ENCODE data around the gene NRIP1.

DNA sequence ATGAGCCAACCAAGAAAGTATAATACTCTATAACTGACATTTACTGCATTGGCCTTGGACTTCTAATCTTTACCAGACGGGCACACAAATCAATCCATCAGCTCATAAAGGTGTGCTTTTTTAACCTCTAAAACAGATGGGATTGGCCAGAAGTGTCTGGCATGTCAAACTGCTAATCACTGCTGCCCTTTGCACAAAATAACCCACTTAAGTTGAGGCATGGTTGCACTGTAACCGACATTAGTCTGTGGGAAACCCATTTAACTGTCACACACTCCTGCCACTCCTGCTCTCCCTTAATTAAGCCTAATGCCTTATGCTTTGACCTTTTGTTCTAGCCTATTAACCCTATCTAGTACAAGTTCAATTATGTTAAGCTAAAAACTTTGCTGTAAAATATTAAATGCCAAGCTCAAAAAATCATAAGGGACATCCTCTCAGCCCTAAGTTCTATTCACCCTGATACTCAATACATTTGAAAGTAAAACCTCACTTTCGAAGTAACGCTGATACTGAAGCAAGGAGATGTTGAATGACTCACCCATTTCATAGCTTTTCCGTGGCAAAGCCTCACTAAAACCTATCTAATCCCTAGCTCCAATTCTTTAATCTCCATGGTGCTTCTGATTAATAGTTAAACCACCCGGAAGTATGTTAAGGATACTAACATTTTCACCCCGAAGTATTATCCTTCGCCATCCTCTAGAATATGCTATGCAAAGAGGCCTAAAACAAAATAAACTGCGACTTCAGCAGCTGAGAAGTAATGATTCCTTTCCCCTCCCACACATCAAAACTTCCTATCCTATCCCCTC lies 12.9 kb downstream of the NRIP1 start:
- TF ChIP-seq, protein P1, sequence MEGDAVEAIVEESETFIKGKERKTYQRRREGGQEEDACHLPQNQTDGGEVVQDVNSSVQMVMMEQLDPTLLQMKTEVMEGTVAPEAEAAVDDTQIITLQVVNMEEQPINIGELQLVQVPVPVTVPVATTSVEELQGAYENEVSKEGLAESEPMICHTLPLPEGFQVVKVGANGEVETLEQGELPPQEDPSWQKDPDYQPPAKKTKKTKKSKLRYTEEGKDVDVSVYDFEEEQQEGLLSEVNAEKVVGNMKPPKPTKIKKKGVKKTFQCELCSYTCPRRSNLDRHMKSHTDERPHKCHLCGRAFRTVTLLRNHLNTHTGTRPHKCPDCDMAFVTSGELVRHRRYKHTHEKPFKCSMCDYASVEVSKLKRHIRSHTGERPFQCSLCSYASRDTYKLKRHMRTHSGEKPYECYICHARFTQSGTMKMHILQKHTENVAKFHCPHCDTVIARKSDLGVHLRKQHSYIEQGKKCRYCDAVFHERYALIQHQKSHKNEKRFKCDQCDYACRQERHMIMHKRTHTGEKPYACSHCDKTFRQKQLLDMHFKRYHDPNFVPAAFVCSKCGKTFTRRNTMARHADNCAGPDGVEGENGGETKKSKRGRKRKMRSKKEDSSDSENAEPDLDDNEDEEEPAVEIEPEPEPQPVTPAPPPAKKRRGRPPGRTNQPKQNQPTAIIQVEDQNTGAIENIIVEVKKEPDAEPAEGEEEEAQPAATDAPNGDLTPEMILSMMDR (IDR thresholded peaks at IDR 0.05; ENCODE audit: low read depth, low read length) = no peak
- TF ChIP-seq EZH2phosphoT487 (IDR thresholded peaks at IDR 0.05; ENCODE audit: low read depth) = no peak
